NOMO-1 treated with DMSO at 0.1 percent for 48 hours (cell line): ENCODE data around the gene ZFR2.
"Not testable (repeated sequence)": the region's sequence is repeated elsewhere in the genome, so short reads cannot be mapped to it uniquely, and the experiment has no call there.

Experiments used
- DNase-seq: peaks from one replicate; lab custom pipeline; 2025; ENCODE audit not compliant: unreplicated experiment; lab: John Stamatoyannopoulos, UW

Gene ZFR2

GRCh38 chr19:3774621-3775373 lies 94.0 kb downstream of the ZFR2 start:
- DNase-seq, result peak; percentile 51

GRCh38 chr19:3773814-3774515 lies 94.9 kb downstream of the ZFR2 start:
- no peak for DNase-seq

GRCh38 chr19:3771906-3772455 lies 96.9 kb downstream of the ZFR2 start, which contains the start of gene RAX2:
RAX2 (minus strand) TSS chr19:3772228; CDS start chr19:3771742, 486 bp downstream.
- DNase-seq, result no peak

- no peak for DNase-seq
These were observed 97.6 kb downstream of the ZFR2 start for GRCh38 chr19:3771000-3771905.

- DNase-seq, result no peak
These were observed 98.5 kb downstream of the ZFR2 start for GRCh38 chr19:3770136-3770999.

- no peak for DNase-seq
These were observed 99.3 kb downstream of the ZFR2 start for GRCh38 chr19:3769494-3769893.

GRCh38 chr19:3768748-3769099 lies 100.1 kb downstream of the ZFR2 start:
- no peak for DNase-seq

GRCh38 chr19:3768015-3768747 lies 100.7 kb downstream of the ZFR2 start:
- no peak for DNase-seq

GRCh38 chr19:3767050-3767449 lies 101.8 kb downstream of the ZFR2 start:
- DNase-seq, result no peak

- no peak for DNase-seq
These were observed 102.3 kb downstream of the ZFR2 start for GRCh38 chr19:3766520-3766919.

- not testable (repeated sequence) for DNase-seq
These were observed 103.1 kb downstream of the ZFR2 start for GRCh38 chr19:3765757-3766156.

- DNase-seq, result no peak
These were observed 103.7 kb downstream of the ZFR2 start for GRCh38 chr19:3765121-3765520.

GRCh38 chr19:3762501-3763459 lies 106.1 kb downstream of the ZFR2 start, which contains the start of gene MRPL54:
MRPL54 (plus strand) TSS chr19:3762682; CDS start chr19:3762701, 19 bp downstream.
- peak; percentile 99 for DNase-seq

- DNase-seq, result no peak
These were observed 106.7 kb downstream of the ZFR2 start for GRCh38 chr19:3762130-3762473.

- DNase-seq, result peak; percentile 68
These were observed 107.3 kb downstream of the ZFR2 start, which contains the start of gene APBA3 for GRCh38 chr19:3761382-3762129. APBA3 (minus strand) TSS chr19:3761692; CDS start chr19:3760264, 1,428 bp downstream.

GRCh38 chr19:3760871-3761361 lies 107.9 kb downstream of the ZFR2 start:
- DNase-seq, result no peak

- DNase-seq, result no peak
These were observed 109.2 kb downstream of the ZFR2 start for GRCh38 chr19:3759482-3760254.
